ENCODE measurements around the gene CCDC148.

Gene CCDC148

GRCh38 chr2:158144914-158145625 lies 311.5 kb downstream of the CCDC148 start:
- DNase-seq: no peak

DNA sequence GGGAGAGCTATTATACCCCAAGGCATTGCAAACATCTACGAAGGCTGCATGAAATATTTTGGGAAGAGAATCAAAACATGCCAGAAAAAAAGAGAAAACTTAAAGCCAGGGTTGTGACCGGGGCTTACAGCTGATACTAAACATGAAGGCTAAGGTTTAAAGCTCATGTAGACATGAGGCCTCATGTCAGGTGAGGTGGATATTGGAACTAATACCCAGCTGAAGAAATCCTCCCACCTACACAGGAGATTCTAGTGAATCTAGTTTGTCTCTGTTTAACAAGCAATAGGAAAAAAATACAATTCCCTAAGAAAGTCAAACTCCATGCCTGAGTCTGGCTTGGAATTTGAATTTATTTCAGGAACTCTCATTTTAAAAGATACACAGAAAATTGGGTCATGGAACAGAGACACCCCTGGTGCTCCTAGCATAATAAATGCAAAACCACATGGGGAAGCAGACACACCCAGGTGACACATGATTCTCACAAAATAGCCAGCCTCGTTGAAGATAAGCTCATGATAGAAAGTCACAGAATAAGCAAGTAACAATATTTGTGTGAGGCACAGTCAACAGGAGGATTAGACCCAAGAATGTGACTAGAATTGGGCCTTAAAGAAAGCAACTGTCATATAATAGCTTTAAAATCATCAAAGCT lies 312.7 kb downstream of the CCDC148 start:
- DNase-seq: no peak

DNA sequence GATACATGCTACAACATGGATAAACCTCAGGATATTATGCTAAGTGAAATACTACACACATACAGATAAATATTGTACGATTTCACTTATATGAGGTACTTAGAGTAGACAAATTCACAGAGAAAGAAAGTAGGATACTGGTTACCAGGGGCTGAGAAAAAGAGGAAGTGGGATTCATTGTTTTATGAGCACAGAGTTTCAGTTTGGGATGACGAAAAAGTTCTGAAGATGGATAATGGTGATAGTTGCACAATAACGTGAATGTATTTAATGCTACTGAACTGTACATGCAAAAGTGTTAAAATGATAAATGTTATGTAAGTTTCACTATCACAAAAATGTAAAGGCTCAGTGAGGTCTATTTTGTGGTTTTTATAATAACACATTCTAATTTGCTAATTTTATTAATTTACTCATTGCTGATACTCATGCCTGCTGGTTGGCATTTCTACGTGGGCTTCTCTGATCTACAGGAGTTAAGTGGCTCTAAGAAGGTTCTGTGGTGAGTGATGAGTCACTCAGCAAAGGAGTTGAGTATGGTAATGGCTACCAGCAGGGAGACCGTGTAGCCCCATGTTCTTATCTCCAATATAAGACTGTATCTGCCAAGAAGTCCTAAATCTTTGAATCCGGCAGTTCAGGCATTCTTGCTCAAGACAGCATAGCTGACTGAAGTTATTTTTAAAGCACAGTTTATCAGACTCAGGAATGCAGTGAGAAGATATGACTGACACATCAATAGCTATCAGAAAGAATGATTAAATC lies 313.8 kb downstream of the CCDC148 start:
- DNase-seq: no peak

- DNase-seq: no peak
Observed at GRCh38 chr2:158142165-158142564, 314.4 kb downstream of the CCDC148 start.

DNA sequence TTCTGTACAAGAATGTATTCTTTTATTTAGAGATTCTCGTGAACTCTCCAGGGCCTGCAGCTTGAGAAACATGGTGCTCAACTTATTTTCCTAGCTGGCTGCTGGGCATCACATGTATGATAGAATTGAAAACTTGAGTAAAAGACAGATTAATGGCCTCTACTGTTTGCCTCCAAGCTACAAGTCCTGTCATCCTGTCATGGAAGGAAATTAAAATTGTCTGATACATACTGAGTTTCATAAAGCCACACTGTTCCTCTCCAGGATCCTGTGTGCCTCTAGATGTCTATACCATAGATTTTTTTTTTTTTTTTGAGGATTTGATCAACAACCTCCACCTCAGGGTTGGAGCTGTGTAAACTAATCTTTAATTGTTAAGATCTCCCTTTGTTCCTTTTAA lies 316.4 kb downstream of the CCDC148 start:
- DNase-seq: no peak

GRCh38 chr2:158138255-158138654 lies 318.3 kb downstream of the CCDC148 start:
- DNase-seq: no peak

DNA sequence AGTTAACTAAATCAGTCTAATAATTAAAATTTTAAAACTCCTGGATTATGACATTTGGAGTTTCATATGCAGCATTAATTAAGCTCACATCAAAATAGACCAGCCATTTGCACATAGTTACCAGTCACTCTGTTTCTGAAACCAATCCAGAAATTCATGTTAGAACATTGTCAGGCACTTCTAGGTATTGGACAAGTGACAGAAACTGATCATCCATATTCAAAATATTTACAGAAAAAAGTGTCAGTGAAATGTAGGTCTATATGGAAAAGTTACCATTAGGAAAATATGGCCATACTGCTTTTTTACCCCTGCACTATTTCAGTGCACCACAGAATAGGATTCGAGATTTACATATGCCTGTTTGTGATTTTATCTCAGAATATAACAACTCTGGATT lies 321.5 kb downstream of the CCDC148 start:
- no peak for DNase-seq

- no peak for DNase-seq
Observed at GRCh38 chr2:158134655-158135054, 321.9 kb downstream of the CCDC148 start.

DNA sequence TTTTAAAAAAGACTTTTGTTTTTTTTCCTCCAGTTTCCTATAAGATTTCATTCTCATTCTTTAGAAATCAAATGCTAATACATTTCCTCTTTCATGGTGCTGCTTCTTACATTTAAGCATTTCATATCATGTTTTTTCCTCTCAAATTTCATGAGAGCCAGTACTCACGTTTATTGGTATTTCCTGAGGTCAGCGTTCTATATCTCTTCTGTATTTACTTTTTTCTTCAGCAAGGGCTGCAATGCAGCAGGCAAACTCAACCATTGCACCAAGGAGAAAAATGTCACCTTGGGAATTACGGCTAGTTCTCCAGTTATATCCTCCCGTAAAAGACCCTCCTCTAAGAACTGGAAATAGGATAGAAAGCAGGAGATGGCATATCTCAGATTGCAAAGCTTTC lies 322.5 kb downstream of the CCDC148 start:
- DNase-seq: no peak

GRCh38 chr2:158131919-158132566 lies 324.5 kb downstream of the CCDC148 start:
- DNase-seq: no peak

DNA sequence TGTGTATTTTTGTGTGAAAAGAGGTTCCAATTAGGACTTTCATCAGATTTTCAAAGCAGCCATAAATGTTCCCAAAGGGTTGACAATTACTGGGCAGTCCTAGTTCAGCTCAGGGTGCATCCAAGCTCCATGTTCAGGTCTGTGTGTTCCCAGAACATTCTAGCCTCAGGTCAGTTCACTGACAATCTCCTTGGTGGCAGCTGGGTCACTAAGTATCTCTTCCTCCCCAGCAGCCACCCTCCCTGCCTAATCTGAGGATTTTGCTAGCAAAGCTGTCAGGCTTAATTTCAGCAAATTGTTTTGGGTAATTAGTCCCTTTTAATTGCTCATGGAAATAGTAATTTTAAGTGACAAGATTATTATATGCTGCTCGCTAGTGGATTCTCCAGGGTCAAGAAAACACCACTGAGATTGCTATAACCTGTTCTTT lies 325.1 kb downstream of the CCDC148 start:
- DNase-seq: no peak

GRCh38 chr2:158130832-158131473 lies 325.6 kb downstream of the CCDC148 start:
- DNase-seq: no peak

GRCh38 chr2:158129037-158129436 lies 327.5 kb downstream of the CCDC148 start:
- DNase-seq: no peak

GRCh38 chr2:158128168-158128973 lies 328.2 kb downstream of the CCDC148 start:
- DNase-seq: no peak

DNA sequence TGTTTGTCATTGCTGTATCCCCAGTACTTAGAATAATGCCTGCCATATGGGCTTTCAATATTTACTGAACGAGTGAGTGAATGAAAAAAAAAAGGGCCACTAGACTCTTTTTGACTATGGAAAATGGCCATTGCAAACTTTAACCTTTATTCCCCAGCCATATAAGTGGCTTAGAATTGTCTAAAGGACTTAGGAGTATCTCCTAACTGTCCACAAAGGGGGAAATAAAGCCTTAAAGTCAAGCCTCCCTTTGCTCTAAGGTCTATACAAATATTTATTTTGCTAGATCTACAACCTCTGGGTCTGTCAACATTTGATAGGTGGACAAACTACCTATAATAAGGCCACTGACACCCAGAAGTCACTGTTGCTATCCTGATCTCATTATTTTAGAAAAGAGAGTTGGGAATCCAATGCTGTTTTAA lies 329.2 kb downstream of the CCDC148 start:
- DNase-seq: no peak

GRCh38 chr2:158125756-158126498 lies 330.6 kb downstream of the CCDC148 start:
- no peak for DNase-seq

- no peak for DNase-seq
Observed at GRCh38 chr2:158124896-158125295, 331.7 kb downstream of the CCDC148 start.

All from activated gamma-delta T cell (primary cell).